ENCODE measurements around the gene POMGNT1.

DNA sequence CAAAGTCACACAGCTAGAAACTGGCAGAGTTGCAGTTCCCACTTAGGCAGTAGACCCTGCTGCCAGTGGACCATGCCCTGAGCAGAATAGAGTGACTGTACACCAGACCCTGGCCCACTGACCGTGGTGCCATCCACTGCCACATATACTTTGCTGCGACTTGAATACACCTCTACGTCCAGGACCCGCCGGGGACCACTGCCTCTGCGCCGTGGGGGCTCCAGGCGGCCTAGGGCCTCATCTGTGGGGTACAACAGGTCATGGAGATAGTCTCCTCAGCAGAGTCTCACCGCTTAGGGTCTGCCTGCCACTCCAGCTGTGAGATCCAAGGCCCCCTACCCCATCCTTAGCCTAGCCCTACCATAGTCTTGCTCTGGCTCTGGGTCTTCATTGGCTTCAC lies 1.6 kb downstream of the POMGNT1 start:
- TF ChIP-seq, protein P1, sequence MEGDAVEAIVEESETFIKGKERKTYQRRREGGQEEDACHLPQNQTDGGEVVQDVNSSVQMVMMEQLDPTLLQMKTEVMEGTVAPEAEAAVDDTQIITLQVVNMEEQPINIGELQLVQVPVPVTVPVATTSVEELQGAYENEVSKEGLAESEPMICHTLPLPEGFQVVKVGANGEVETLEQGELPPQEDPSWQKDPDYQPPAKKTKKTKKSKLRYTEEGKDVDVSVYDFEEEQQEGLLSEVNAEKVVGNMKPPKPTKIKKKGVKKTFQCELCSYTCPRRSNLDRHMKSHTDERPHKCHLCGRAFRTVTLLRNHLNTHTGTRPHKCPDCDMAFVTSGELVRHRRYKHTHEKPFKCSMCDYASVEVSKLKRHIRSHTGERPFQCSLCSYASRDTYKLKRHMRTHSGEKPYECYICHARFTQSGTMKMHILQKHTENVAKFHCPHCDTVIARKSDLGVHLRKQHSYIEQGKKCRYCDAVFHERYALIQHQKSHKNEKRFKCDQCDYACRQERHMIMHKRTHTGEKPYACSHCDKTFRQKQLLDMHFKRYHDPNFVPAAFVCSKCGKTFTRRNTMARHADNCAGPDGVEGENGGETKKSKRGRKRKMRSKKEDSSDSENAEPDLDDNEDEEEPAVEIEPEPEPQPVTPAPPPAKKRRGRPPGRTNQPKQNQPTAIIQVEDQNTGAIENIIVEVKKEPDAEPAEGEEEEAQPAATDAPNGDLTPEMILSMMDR (IDR thresholded peaks at IDR 0.05; ENCODE audit: extremely low read depth in 1 of 2, insufficient read depth in 1 of 2, low read depth in 1 of 2, low read length in 2 of 2), result no peak
- TF ChIP-seq POLR2A (IDR thresholded peaks at IDR 0.05; ENCODE audit: low read depth, low read length), result no peak
- TF ChIP-seq FOS (IDR thresholded peaks at IDR 0.05; ENCODE audit: borderline replicate concordance, insufficient read depth, low read length), result no peak
- TF ChIP-seq, protein P2, sequence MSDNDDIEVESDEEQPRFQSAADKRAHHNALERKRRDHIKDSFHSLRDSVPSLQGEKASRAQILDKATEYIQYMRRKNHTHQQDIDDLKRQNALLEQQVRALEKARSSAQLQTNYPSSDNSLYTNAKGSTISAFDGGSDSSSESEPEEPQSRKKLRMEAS (IDR thresholded peaks at IDR 0.05; ENCODE audit: insufficient read depth, insufficient read length), result no peak
- no peak for TF ChIP-seq POLR2AphosphoS5 (IDR thresholded peaks at IDR 0.05; ENCODE audit: insufficient read depth, low read depth, low read length)
